Measurements from ENCODE around the gene SLC9A9.

SLC9A9 gene

DNA sequence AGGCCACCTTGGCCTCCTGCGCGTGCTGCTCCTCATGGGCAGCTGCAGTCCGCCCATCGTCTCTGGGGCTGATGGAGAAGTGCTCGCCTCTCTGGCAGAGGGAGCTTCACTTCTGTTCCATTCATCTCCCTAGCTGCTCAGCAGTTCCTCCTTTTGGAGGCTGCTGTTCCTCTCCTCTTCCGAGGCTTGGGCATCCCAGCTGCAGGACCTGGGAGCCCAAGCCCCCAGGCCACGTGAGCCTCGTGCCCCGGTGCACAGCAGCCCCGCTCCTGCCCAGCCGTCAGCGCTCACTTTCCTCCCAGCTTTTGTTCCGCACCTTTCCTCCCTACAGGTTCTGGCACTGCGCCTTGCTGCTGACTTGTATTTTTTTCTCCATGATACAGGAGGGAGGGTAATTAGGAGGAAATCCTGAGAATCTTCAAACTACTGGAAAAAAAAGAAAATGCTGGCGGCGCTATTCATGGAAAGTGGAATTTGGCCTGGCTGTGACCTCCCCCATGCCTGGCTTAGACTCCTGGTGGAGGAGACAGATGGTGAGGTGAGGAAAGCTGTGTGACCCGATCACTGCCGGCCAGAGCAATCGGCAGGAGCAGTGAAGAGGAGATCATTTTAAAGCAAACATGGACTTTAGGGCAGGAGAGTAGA is 518.6 kb downstream of the SLC9A9 start:
- TF ChIP-seq, protein P1, sequence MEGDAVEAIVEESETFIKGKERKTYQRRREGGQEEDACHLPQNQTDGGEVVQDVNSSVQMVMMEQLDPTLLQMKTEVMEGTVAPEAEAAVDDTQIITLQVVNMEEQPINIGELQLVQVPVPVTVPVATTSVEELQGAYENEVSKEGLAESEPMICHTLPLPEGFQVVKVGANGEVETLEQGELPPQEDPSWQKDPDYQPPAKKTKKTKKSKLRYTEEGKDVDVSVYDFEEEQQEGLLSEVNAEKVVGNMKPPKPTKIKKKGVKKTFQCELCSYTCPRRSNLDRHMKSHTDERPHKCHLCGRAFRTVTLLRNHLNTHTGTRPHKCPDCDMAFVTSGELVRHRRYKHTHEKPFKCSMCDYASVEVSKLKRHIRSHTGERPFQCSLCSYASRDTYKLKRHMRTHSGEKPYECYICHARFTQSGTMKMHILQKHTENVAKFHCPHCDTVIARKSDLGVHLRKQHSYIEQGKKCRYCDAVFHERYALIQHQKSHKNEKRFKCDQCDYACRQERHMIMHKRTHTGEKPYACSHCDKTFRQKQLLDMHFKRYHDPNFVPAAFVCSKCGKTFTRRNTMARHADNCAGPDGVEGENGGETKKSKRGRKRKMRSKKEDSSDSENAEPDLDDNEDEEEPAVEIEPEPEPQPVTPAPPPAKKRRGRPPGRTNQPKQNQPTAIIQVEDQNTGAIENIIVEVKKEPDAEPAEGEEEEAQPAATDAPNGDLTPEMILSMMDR (IDR thresholded peaks at IDR 0.05; ENCODE audit: low read depth, low read length): no peak
- H3K27me3 ChIP-seq: no peaks in the 10 kb centered on the region
- no peaks in the 10 kb centered on the region; the same call in 1 of the 2 replicates for H3K4me1 ChIP-seq
- H3K4me3 ChIP-seq (ENCODE audit: low read depth, low read length): no peak overlapping the region
- no peaks in the 10 kb centered on the region for H3K36me3 ChIP-seq
- no peaks in the 10 kb centered on the region for H3K9me3 ChIP-seq
- no peak for DNase-seq

DNA sequence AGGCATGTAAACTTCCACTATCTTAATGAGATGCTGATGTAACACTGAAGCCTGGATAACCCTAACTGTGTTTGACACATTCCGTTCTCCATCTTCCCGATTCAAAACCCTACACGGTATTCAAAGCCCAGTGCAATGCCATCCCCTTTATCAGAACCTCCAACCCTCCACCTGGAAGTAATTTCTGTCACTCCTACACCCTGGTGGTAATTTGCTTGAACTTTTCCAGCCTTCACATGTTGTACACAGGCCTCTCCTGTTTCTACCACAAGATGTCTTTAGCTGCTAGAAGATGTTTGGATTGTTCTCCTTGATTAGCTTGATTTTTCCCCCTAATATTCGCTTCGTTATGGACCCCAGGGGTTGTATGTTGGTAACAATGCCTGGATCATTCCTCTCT is 519.8 kb downstream of the SLC9A9 start:
- Histone ChIP-seq H3K4me1 (no peaks in the 10 kb centered on the region; the same call in 1 of the 2 replicates), H3K9me3 (no peaks in the 10 kb centered on the region), H3K4me3 (ENCODE audit: low read depth, low read length) (no peak overlapping the region), H3K36me3 (no peaks in the 10 kb centered on the region), H3K27me3 (no peaks in the 10 kb centered on the region)
- no peak for DNase-seq
- TF ChIP-seq, protein P1 (IDR thresholded peaks at IDR 0.05; ENCODE audit: low read depth, low read length): peak; percentile 29

DNA sequence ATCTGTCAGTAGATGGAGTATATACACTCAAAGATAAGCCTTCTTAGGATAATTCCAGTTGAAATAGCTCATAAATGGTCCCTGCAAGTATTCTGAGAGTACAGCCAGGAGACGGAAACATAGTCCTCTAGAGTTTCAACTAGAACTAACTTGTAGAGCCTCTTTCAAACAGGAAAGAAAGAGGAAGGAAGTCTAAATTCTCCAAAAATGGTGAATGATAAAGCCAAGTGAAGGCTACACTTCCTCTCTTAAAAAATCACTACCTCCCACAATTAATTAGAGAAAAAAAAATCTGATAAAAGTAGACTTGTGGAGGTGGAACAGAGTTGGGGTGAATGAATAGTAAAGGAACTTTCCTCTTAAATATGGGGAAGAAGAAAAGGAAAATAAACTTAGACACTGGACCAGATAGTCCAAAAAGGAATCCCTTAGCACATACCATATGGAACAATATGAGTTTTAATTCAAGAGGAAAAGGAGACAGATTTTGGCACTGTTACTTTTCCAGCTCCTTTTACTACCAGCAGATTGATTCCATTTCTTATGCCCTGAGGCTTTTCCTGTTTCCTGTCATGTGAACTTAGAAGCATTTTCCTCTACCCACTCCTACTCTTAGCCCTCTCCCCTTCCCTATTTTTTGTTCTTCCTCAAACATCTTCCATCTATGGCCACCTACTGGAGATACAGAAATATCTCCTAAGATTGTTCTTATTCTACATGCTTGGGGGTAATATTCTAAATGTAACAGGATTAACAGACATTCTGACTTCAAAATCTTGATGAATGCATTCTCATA is 521.1 kb downstream of the SLC9A9 start:
- Histone ChIP-seq H3K4me3 (ENCODE audit: low read depth, low read length) (no peak overlapping the region), H3K4me1 (no peaks in the 10 kb centered on the region; the same call in 1 of the 2 replicates), H3K27me3 (no peaks in the 10 kb centered on the region), H3K9me3 (no peaks in the 10 kb centered on the region), H3K36me3 (no peaks in the 10 kb centered on the region)
- TF ChIP-seq, protein P1 (IDR thresholded peaks at IDR 0.05; ENCODE audit: low read depth, low read length): 0 out of 2 replicates have a peak, but pooled peaks have one; percentile 10
- no peak for DNase-seq

DNA sequence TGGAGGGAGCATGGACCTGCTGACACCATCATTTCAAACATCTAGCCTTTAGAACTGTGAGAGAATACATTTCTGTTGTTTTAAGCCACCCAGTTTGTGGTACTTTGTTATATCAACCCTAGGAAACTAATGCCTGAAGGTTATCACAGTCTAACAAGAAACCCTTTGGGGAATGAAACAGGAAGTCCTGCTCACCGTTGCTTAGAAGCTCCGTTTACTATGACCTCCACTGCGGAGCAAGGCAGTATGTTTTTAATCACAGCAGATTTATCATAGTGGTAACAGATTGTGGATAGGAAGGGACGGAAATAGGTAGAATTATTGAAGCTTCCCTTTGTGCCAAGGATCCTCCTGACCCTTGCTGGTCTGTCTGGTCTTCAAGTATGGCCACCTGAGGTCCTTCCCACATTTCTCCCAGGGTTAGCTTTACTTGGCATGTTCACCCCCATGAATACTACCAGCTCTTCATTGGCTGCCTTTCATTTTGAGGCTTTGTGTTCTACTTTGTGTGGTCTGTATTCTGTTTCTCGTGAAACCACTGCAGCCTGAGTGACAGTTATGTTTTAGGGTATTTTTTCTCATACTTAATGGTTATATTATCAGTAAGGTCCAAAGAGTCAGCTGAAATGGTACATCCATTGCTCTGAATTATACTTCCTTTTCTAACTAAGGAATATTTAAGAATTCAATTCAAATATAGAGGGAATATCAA is 527.1 kb downstream of the SLC9A9 start:
- no peak for DNase-seq
- no peaks in the 10 kb centered on the region for H3K9me3 ChIP-seq
- H3K4me1 ChIP-seq: peaks cover 4% of the 10 kb centered on the region; the same call in 1 of the 2 replicates
- H3K4me3 ChIP-seq (ENCODE audit: low read depth, low read length): no peak overlapping the region
- TF ChIP-seq, protein P1 (IDR thresholded peaks at IDR 0.05; ENCODE audit: low read depth, low read length): no peak
- H3K36me3 ChIP-seq: no peaks in the 10 kb centered on the region
- H3K27me3 ChIP-seq: no peaks in the 10 kb centered on the region

DNA sequence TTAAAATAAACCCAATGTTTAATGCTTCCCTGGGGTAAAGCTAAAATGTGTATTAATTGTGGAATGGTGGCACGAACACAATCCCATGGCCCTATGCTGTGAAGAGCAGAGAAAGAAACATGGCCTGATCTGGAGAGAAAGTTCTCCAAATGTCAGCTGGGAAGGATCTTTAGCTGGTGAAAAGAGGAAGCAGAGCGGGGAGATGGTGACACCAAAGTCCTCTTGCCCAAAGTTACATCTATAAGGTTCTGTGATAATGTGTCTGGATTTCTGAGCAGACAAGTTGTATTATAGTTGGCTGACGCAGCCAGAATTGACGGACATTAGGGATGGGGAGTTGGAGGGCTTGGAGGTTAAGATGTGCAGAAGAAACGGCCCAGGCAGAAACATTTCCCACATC is 532.5 kb downstream of the SLC9A9 start:
- H3K36me3 ChIP-seq: no peaks in the 10 kb centered on the region
- H3K4me3 ChIP-seq (ENCODE audit: low read depth, low read length): no peak overlapping the region
- no peak for DNase-seq
- H3K27me3 ChIP-seq: no peaks in the 10 kb centered on the region
- no peaks in the 10 kb centered on the region for H3K9me3 ChIP-seq
- peaks cover 12% of the 10 kb centered on the region for H3K4me1 ChIP-seq
- TF ChIP-seq, protein P1 (IDR thresholded peaks at IDR 0.05; ENCODE audit: low read depth, low read length): no peak

Data from BE2C (cell line).